GM12878 (cell line): ENCODE data around the gene NAV1. TPM values are rescaled to one million over a fixed set of nuclear protein-coding genes. Genes with fewer than 3 reads are reported as not detected.

Experiments
- ATAC-seq: fragments of 200-7000 bp; cut with Tn5 transposase; 3 replicates; pipeline ENCODE4 v1.9.1; 2020; ENCODE audit warnings: mild to moderate bottlenecking, moderate library complexity
- BruUV-seq: library from RNA; stranded (reverse); fragments of 400-500 nt; replicated peaks from 2 replicates; lab custom pipeline; 2021; lab: Mats Ljungman, UMichigan
- CTCF ChIA-PET: fragments of 300-600 bp; sonication (Branson Sonifier 250); formaldehyde crosslinking; extraction: SDS; loops from one replicate; lab custom pipeline; 2021; ENCODE audit warnings: inconsistent platforms; lab: Yijun Ruan, JAX
- POLR2A ChIA-PET: fragments of 350-600 bp; formaldehyde crosslinking; extraction: SDS; loops from one replicate; lab custom pipeline; 2021; ENCODE audit warnings: inconsistent platforms; lab: Charles Lee
- RAD21 ChIA-PET: fragments of 300-600 bp; sonication (Branson Sonifier 250); formaldehyde crosslinking; loops from one replicate; lab custom pipeline; 2023; ENCODE audit warnings: antibody characterized with exemption; ENCODE audit not compliant: unreplicated experiment; lab: Charles Lee
- SMC1A ChIA-PET: fragments of 300-600 bp; sonication (Branson Sonifier 250); formaldehyde crosslinking; loops from one replicate; lab custom pipeline; 2023; ENCODE audit not compliant: unreplicated experiment, uncharacterized antibody; lab: Charles Lee
- DNase-seq: peaks from one replicate; pipeline ENCODE4 v3.0.0-alpha.2; 2011; ENCODE audit warnings: low read depth, low spot score
- FAIRE-seq: peaks from 3 replicates; lab custom pipeline; 2011; peaks lifted over from hg19 to GRCh38; lab: Jason Lieb, UNC
- H2AFZ ChIP-seq: 2 replicates; pipeline ENCODE4 v1.6.0; 2011; ENCODE audit warnings: low read depth, low read length, control low read depth; ENCODE audit not compliant: control insufficient read depth
- H3K27ac ChIP-seq: 2 replicates; pipeline ENCODE4 v1.5.1; 2011; ENCODE audit warnings: control low read depth; ENCODE audit not compliant: control insufficient read depth, insufficient read depth
- H3K27me3 ChIP-seq, 2 experiments: replicated peaks in 1 of 2; 2 replicates each; pipeline versions ENCODE4 v1.6.0 to v1.6.1; 2011; ENCODE audit warnings: low read length in 1 of 2; ENCODE audit not compliant: control insufficient read depth in 2 of 2, insufficient read depth in 2 of 2
- H3K36me3 ChIP-seq, 2 experiments: 2 replicates each; pipeline ENCODE4 v1.5.1; 2011; ENCODE audit warnings: low read length in 1 of 2; ENCODE audit not compliant: control insufficient read depth in 2 of 2, insufficient read depth in 2 of 2
- H3K4me1 ChIP-seq: 2 replicates; pipeline ENCODE4 v1.6.1; 2011; ENCODE audit warnings: mild to moderate bottlenecking, low read length, moderate library complexity, mixed read lengths; ENCODE audit not compliant: control insufficient read depth, insufficient read depth
- H3K4me2 ChIP-seq: 2 replicates; pipeline ENCODE4 v1.6.0; 2011; ENCODE audit warnings: control low read depth; ENCODE audit not compliant: control insufficient read depth, insufficient read depth
- H3K4me3 ChIP-seq: fragments of 200-600 bp; sonication (generic); 2 replicates; pipeline ENCODE4 v1.5.1; 2016
- H3K79me2 ChIP-seq: 2 replicates; pipeline ENCODE4 v1.6.0; 2011; ENCODE audit warnings: low read length; ENCODE audit not compliant: control insufficient read depth, insufficient read depth
- H3K9ac ChIP-seq: 2 replicates; pipeline ENCODE4 v1.8.0; 2011; ENCODE audit warnings: low read length, control low read depth, mixed read lengths; ENCODE audit not compliant: control insufficient read depth, insufficient read depth
- H3K9me3 ChIP-seq: replicated peaks from 3 replicates; pipeline ENCODE4 v1.5.1; 2011; ENCODE audit warnings: mild to moderate bottlenecking, low read length; ENCODE audit not compliant: control insufficient read depth, insufficient read depth
- H4K20me1 ChIP-seq: 2 replicates; pipeline ENCODE4 v1.6.0; 2011; ENCODE audit not compliant: control insufficient read depth, insufficient read depth
- CBFB ChIP-seq: IDR thresholded peaks from 2 replicates; pipeline ENCODE4 v1.6.1; 2016; ENCODE audit warnings: antibody characterized with exemption, low read depth
- ELK1 ChIP-seq: IDR thresholded peaks from 2 replicates; pipeline ENCODE4 v1.6.1; 2012; ENCODE audit warnings: low read depth, low read length, improper control_type of control experiment
- KDM1A ChIP-seq: fragments of 200-600 bp; sonication (generic); IDR thresholded peaks from 2 replicates; pipeline ENCODE4 v1.6.1; 2016; ENCODE audit warnings: borderline replicate concordance
- NFIC ChIP-seq: IDR thresholded peaks from 2 replicates; pipeline ENCODE4 v1.6.1; 2012; ENCODE audit warnings: low read depth, mild to moderate bottlenecking, inconsistent platforms, low read length, moderate library complexity
- PRDM15 ChIP-seq: fragments of 450-650 bp; formaldehyde crosslinking; IDR thresholded peaks from 2 replicates; pipeline ENCODE4 v1.4.0; 2020; ENCODE audit warnings: mild to moderate bottlenecking, moderate library complexity
- RELB ChIP-seq: fragments of 450-650 bp; IDR thresholded peaks from 2 replicates; pipeline ENCODE4 v1.6.1; 2017; ENCODE audit warnings: low read depth, mild to moderate bottlenecking, moderate library complexity
- SREBF1 ChIP-seq: IDR thresholded peaks from 2 replicates; pipeline ENCODE4 v1.6.1; 2012; ENCODE audit warnings: mild to moderate bottlenecking, low read length
- STAT3 ChIP-seq: IDR thresholded peaks from 2 replicates; pipeline ENCODE4 v1.6.1; 2011; ENCODE audit warnings: low read depth, low read length, improper control_type of control experiment
- TAF1 ChIP-seq: IDR thresholded peaks from 2 replicates; pipeline ENCODE4 v1.6.1; 2011; ENCODE audit warnings: mild to moderate bottlenecking, low read depth, low read length, borderline replicate concordance
- ZBTB11 ChIP-seq: fragments of 450-650 bp; formaldehyde crosslinking; IDR thresholded peaks from 2 replicates; pipeline ENCODE4 v1.5.0; 2022; ENCODE audit warnings: mild to moderate bottlenecking, missing genetic modification characterization
- WGBS: methylation state at CpG from one replicate; pipeline ENCODE4 v1.1.6; 2016; ENCODE audit warnings: low lambda C conversion rate; ENCODE audit not compliant: insufficient replicate concordance, insufficient coverage; ENCODE audit errors: missing lambda C conversion rate; 5-methylcytosine and 5-hydroxymethylcytosine counted together
- in situ Hi-C: fragments of 300-500 bp; cut with MboI; formaldehyde crosslinking; loops from 9 replicates; pipeline ENCODE4 v1.14.3; 2018; ENCODE audit warnings: mixed read lengths
- intact Hi-C: fragments of 100-400 bp; cut with micrococcal nuclease; formaldehyde crosslinking; loops from one replicate; pipeline ENCODE4 v1.14.2; 2022; ENCODE audit not compliant: unreplicated experiment
- polyA plus RNA-seq, 11 experiments: library from polyadenylated mRNA; depleted of rRNA in 4 of 11; unstranded in 6 of 11; stranded (reverse) in 5 of 11; fragments of >200 nt; fragmentation: Nextera tagmentation in 4 of 11; fragmentation: Illumina TruSeq in 1 of 11; extraction: Ambion mirVana in 4 of 11; extraction: Trizol in 1 of 11; gene quantifications; 1 replicate in 1 of 11; 2 replicates in 10 of 11; pipeline versions ENCODE4 v1.2.1 to v1.2.3, GENCODE V29; 2011 to 2016; ENCODE audit warnings: inconsistent platforms in 2 of 11, missing spikeins in 2 of 11, low read depth in 1 of 11
- total RNA-seq, 4 experiments: library from RNA; depleted of rRNA in 3 of 4; stranded (reverse); fragments of >200 nt in 3 of 4; fragmentation: Illumina TruSeq in 1 of 4; extraction: Trizol in 1 of 4; gene quantifications; 2 replicates each; pipeline versions ENCODE4 v1.2.1 to v1.2.3, GENCODE V29; 2013 to 2021

The NAV1 gene
- total and polyA plus RNA-seq, 10 of the 15 experiments (the other 5 are each of a cell fraction or from before 2014, with no cell fraction given), result 0.04 to 1.3 (median 0.36) TPM

GRCh38 chr1:201513498-201514243 is 25.3 kb upstream of the NAV1 start:
- POLR2A ChIA-PET, result interaction anchor here (0.5 to 5.0 kb wide), 4 partner anchors 32 to 670 kb away, joined by 3 to 68 read pairs (median 18); no protein-coding TSS in a partner anchor
- Histone ChIP-seq H3K27me3 (no peaks in the 10 kb centered on the region), H4K20me1 (peaks cover 3% of the 10 kb centered on the region; the same call in 1 of the 2 replicates), H2AFZ (no peak overlapping the region), H3K36me3 (no peaks in the 10 kb centered on the region), H3K9me3 (no peaks in the 10 kb centered on the region), H3K9ac (no peak overlapping the region), H3K4me1 (peaks cover 33% of the 10 kb centered on the region), H3K79me2 (no peaks in the 10 kb centered on the region)
- WGBS, result 96% methylated on average over 6 of the region's 6 CpGs
- intact Hi-C loops (loop anchor here (1.0 to 10.0 kb wide), 3 partner anchors 31 to 259 kb away; no protein-coding TSS in a partner anchor), in situ Hi-C loops (loop anchor here (5.0 kb wide), 1 partner anchor 66 kb away; no protein-coding TSS in a partner anchor)
- no peak for DNase-seq
- no peak for ATAC-seq
- TF ChIP-seq STAT3 (no peak), CBFB (no peak), ELK1 (no peak), KDM1A (no peak), ZBTB11 (CRISPR knock-in tag) (no peak), NFIC (no peak), TAF1 (no peak), SREBF1 (no peak), PRDM15 (CRISPR knock-in tag) (no peak), RELB (no peak)
- TF ChIP-seq, all 136 proteins: peak for 0
- BruUV-seq, result no TSS peak
- RAD21 ChIA-PET, result interaction anchor here (0.7 to 15.3 kb wide), 12 partner anchors 10 to 279 kb away, joined by 3 to 505 read pairs (median 15); partner anchors contain the start of gene PHLDA3
- no peak for FAIRE-seq
- Histone ChIP-seq H3K4me2 (no peak overlapping the region), H3K27ac (no peak overlapping the region), H3K4me3 (no peak overlapping the region)
- CTCF ChIA-PET, result interaction anchor here (0.8 to 11.2 kb wide), 29 partner anchors 10 to 364 kb away, joined by 3 to 814 read pairs (median 9); partner anchors contain the start of gene PHLDA3
- SMC1A ChIA-PET, result interaction anchor here (0.9 to 18.7 kb wide), 17 partner anchors 8 to 165 kb away, joined by 3 to 514 read pairs (median 6); no protein-coding TSS in a partner anchor
